Stimulated activated CD4-positive, alpha-beta T cell treated with anti-CD3 and anti-CD28 coated beads, Interleukin-1b, Interleukin-23, amount 100 ng/mL, for 48 hours (primary cell): ENCODE data around the gene SATB1.

Experiments used
- DNase-seq: peaks from one replicate; pipeline ENCODE4 v3.0.0-alpha.2; 2020

The SATB1 gene

GRCh38 chr3:18396428-18396827 lies 28.7 kb downstream of the SATB1 start:
- no peak for DNase-seq

- DNase-seq, result no peak
Measured at GRCh38 chr3:18394384-18394995, 30.6 kb downstream of the SATB1 start.

- DNase-seq, result no peak
Measured at GRCh38 chr3:18393906-18394305, 31.2 kb downstream of the SATB1 start.

GRCh38 chr3:18390024-18390660 lies 35.0 kb downstream of the SATB1 start:
- no peak for DNase-seq

- no peak for DNase-seq
Measured at GRCh38 chr3:18389108-18389733, 35.9 kb downstream of the SATB1 start.

- DNase-seq, result no peak
Measured at GRCh38 chr3:18386274-18386890, 38.8 kb downstream of the SATB1 start.

GRCh38 chr3:18385706-18386105 lies 39.4 kb downstream of the SATB1 start:
- DNase-seq, result no peak

- no peak for DNase-seq
Measured at GRCh38 chr3:18382760-18383369, 42.3 kb downstream of the SATB1 start.

- no peak for DNase-seq
Measured at GRCh38 chr3:18379647-18380046, 45.5 kb downstream of the SATB1 start.

GRCh38 chr3:18378218-18378617 lies 46.9 kb downstream of the SATB1 start:
- DNase-seq, result no peak

- no peak for DNase-seq
Measured at GRCh38 chr3:18376682-18377081, 48.5 kb downstream of the SATB1 start.

- DNase-seq, result no peak
Measured at GRCh38 chr3:18372786-18373405, 52.2 kb downstream of the SATB1 start.

- DNase-seq, result no peak
Measured at GRCh38 chr3:18370672-18371071, 54.5 kb downstream of the SATB1 start.

- DNase-seq, result no peak
Measured at GRCh38 chr3:18369551-18370185, 55.5 kb downstream of the SATB1 start.

GRCh38 chr3:18366258-18366657 lies 58.9 kb downstream of the SATB1 start:
- DNase-seq, result no peak

GRCh38 chr3:18363338-18363737 lies 61.8 kb downstream of the SATB1 start:
- no peak for DNase-seq

- no peak for DNase-seq
Measured at GRCh38 chr3:18357747-18358146, 67.4 kb downstream of the SATB1 start.

GRCh38 chr3:18355832-18356231 lies 69.3 kb downstream of the SATB1 start:
- DNase-seq, result no peak

GRCh38 chr3:18354701-18355100 lies 70.4 kb downstream of the SATB1 start:
- DNase-seq, result no peak

- DNase-seq, result no peak
Measured at GRCh38 chr3:18351823-18352744, 73.1 kb downstream of the SATB1 start.

GRCh38 chr3:18351069-18351628 lies 74.0 kb downstream of the SATB1 start:
- DNase-seq, result no peak
